IPS-18c (cell line): ENCODE data around the gene RUNDC3A.

Experiments used
- H3K4me3 ChIP-seq: 2 replicates; pipeline ENCODE4 v1.7.0; 2013; ENCODE audit warnings: low read depth, mild to moderate bottlenecking, low read length, moderate library complexity; ENCODE audit not compliant: insufficient read depth
- H3K9me3 ChIP-seq: one replicate; pipeline ENCODE4 v1.6.1; 2013; ENCODE audit warnings: mild to moderate bottlenecking, low read length, moderate library complexity; ENCODE audit not compliant: control insufficient read depth, insufficient read depth

Gene RUNDC3A

DNA sequence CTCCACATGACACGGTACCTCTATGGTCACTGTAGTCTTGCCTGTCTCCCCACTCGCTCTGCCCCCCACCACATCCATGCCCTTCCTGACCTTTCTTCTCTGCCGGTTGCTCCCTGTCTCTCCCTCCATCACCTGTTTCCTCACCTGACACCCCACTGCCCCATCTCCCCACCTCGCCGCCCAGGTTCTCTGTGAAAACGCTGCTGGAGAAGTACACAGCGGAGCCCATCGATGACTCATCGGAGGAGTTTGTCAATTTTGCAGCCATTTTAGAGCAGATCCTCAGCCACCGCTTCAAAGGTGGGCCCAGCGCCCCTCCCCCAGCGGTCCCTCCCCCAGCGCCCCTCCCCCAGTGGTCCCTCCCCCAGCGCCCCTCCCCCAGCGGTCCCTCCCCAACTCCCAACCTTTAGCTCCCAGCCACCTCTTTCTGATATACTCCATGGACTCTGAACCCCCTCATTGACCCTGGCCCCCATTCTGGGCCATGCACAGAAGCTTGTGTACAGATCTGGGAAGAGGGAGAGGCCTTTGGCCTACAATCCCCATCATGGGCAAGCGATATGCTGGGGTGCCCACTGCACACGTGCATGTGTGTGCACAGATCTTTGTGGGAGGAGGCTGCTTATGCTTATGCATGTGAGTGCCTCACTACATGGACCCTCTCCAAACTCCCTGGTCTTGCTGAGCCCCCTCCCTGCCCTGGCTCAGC is 4.1 kb downstream of the RUNDC3A start:
- Histone ChIP-seq H3K4me3 (no peak overlapping the region; the same call in 1 of the 2 replicates), H3K9me3 (peaks cover 2% of the 10 kb centered on the region)

DNA sequence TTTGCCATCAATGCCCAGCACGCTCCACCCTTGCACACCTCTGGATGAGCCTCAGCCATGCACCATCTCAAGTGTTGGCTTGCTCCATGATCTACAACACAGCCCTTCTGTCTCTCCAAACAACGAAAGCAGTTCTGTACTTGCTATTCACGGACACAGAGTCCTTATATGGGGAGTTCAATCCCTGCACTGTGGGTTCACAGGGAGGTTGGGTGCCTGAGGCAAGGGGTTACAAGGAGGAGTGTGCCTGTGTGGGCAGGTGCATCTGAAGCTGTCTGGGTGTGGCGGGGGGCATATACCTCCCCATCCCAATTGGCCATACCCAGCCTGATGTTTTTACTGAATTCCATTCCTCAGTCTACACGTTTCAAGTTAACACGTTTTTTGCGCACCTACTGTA is 5.6 kb downstream of the RUNDC3A start:
- Histone ChIP-seq H3K4me3 (no peak overlapping the region), H3K9me3 (peaks cover 2% of the 10 kb centered on the region)

DNA sequence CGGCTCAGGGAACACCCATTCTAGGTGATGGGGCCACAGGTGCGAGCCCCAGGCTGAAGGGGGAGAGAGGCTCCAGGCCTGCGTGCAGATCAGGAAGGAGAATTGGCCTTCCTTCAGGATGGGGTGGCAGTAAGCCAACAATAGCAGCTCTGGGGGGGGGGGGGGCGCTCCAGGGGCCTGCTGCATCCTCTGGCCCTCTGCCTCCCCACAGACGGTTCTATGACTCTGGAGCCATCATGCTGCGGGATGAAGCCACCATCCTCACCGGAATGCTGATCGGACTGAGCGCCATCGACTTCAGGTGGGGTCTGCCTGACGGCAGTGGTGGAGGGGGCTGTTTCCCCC is 6.1 kb downstream of the RUNDC3A start:
- Histone ChIP-seq H3K4me3 (peak overlapping the region; percentile 56), H3K9me3 (peaks cover 2% of the 10 kb centered on the region)

DNA sequence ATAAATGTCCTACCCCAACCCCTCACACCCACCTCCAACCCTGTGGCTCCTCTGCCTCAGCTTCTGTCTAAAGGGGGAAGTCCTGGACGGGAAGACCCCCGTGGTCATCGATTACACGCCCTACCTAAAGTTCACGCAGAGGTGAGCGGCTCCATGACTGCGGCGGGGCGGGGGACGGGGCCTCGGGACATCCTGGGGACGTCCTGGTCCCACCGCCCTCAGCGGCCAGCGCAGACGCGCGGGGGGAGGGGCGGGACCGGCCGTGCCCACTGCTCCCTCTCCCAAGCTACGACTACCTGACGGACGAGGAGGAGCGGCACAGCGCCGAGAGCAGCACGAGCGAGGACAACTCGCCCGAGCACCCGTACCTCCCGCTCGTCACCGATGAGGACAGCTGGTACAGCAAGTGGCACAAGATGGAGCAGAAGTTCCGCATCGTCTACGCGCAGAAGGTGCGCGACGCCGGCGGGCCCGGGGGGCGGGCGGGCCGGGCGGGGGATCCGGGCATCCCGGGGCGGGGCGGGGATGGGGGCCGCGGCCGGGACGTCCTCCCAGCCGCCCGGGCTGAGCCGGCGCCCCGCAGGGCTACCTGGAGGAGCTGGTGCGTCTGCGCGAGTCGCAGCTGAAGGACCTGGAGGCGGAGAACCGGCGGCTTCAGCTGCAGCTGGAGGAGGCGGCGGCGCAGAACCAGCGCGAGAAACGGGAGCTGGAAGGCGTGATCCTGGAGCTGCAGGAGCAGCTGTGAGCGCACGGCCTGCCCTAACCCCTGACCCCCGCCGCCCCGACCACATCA is 6.7 kb downstream of the RUNDC3A start:
- Histone ChIP-seq H3K9me3 (peaks cover 2% of the 10 kb centered on the region), H3K4me3 (peak overlapping the region; percentile 56)

DNA sequence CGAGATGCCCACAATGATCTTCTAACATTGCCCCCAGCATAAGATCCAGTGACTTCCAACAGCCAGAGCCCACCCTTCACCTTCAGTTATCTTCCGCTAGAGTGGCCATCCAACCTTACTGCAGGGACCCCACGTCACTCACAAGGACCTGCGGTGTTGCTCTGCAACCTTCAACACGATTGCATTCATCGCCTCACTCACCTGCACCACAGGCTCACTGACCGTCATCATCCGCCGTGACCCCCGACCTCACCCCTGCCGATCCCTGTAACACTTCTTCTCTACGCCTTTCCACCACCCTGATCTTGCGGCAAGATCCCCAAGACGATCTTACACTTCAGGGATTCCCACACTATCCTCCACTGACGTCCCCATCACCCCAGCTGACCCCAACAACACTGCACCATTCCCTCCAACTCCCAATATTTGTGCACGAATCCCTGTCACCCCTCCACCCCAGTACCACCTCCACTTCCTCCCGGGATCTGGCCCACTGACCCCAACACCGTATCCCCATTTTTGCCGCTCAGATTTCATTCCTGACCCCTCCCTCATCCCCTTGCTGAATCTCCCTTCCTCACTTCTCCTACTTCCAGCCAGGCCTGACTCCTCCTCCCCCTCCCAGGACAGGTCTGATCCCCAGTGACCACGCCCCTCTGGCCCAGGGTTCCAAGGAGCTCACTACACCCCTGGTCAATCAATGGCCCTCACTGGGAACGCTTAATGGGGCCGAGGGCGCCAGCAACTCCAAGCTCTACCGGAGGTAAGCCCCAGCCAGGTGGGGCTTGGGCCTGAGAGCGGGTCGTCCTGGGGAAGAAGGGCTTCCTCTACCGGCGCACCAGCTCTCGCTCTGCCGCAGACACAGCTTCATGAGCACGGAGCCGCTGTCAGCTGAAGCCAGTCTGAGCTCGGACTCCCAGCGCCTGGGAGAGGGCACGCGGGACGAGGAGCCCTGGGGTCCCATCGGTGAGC is 7.6 kb downstream of the RUNDC3A start:
- Histone ChIP-seq H3K4me3 (peak overlapping the region; percentile 56), H3K9me3 (peaks cover 2% of the 10 kb centered on the region)

DNA sequence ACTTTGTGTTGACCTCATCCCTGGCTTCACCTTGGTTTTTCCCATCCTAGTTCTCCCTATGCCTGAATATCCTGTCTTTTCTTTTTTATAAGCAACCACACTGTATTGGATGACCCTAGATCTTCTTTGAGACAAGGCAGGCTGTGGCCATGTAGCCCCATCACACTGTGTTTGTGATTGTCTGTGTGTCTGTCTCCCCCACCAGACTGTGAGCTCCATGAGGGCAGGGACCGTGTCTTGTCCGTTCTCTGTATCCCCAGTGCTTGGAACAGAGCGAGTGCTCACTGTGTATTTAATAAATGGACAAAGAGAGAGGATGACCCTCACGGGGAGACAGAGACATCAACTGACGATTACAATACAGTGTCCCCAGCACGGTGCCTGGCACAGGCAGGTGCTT is 9.1 kb downstream of the RUNDC3A start:
- no peak overlapping the region for H3K4me3 ChIP-seq
- H3K9me3 ChIP-seq: peaks cover 2% of the 10 kb centered on the region

DNA sequence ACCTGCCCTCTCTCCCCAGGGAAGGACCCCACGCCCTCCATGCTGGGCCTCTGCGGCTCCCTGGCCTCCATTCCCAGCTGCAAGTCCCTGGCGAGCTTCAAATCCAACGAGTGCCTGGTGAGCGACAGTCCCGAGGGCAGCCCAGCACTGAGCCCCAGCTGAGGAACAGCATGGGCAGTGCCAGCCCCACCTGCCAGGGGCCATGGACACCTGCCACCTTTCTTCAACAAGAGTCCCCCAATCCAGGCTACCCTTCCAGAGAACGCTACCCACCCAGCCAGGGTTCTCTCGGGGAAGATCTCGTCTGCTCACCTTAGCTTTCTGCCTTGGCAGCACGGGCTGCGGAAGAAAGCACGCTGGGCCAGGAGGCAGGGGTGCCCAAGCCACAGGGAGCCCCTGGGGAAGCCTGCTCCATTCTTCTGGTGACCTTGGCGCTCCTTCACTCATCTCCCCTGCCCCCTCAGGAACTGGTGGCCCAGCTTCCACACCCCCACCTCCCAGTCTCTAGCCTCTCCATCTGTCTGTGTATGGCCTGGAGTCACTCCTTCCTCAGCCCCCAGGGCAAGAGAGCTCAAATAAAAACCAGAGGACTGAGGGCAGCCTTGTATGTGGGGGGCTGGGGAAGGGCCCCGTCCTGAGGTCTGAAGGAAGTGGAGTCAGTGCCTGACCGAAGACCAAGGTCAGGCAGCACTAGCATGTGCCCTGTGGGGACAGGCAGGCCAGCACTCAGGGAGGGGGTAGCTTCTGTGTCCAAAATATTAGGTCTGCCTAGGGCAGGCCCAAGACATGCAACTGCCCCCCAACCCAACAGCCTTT is 9.9 kb downstream of the RUNDC3A start:
- Histone ChIP-seq H3K4me3 (no peak overlapping the region), H3K9me3 (peaks cover 2% of the 10 kb centered on the region)

DNA sequence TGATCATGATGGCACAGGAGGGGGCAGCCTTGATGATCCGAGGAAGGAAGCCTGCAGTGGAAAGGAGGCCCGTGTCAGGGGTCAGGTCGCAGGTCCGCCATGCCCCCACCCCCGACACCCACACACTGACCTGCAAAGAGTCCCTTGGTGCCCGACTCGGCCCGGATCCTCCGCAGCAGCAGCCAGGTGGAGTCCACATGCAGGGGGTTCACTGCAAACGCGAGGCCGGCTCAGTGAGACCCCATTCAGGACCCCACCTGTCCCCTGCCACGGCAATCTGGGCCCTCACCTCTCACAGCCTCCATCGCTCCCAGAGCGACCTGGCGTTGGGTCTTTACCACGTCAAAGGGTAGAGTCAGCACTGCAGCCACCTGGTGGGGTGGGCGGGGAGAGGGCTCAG is 11.7 kb downstream of the RUNDC3A start:
- Histone ChIP-seq H3K9me3 (peaks cover 2% of the 10 kb centered on the region), H3K4me3 (no peak overlapping the region)

DNA sequence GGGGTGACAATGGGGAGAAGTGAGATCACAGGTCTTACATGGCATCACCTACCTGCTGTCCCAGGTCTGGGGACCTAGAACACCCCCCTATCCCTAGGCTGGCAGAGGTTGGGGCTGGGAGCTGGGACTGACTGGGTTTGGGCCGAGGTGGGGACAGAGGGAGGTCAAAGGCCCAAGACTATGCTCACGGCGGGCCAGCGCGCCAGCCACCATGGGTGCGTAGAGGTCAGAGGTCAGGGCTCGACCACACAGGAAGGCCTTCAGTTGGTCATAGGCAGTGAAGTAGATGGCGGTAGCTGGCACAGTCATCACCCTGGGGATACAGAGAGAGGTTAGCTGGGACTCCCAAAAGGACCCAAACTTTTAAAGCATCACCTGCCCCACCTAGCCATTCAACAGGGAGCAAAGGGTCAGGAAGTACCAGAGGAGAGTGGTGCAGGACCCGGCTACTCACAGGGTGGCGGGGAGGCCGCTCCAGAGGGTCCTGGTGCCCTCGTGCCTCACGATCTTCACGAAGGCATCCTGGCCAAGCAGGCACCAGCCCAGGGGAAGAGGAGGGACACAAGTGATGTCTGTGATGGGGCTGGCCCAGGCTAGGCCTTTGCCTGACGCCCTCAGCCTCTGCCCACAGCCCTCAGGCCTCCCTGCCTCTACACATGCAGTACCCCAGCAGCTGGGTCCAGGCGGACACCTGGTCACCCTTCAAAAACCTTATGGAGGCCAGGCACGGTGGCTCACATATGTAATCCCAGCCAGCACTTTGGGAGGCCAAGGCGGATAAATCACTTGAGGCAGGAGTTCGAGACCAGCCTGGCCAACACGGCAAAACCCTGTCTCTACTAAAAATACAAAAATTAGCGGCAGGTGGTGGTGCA is 13.1 kb downstream of the RUNDC3A start:
- Histone ChIP-seq H3K4me3 (no peak overlapping the region), H3K9me3 (peaks cover 2% of the 10 kb centered on the region)

DNA sequence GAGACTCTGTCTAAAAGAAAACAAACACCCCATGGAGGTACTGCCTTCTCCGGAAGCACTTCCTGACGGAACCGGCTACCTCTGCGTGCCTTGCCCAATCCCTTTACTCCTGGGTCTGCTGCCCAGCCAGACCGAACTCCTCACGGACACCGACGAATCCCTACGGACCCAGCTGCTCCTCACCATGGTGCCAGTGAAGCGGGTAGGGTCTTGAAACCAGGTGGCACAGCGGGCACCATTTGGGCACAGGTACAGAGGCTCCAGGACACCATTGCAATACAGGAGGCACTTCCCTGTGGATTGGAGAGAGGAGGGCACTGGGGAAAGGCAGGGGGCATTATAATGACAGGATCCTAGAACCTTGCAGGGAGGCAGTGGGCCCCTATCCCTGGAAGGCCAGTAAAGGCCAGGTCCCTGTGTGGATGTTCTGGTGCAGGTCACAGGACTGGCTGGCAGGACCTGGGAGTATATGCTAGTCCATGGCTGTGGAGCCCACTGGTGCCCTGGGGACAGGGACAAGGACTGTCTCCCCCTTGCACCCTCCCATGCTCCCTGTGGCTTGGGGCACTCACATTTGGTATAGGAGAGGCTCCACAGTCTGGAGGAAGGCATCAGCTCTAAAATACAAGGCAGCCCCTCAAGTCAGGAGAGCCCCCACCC is 14.0 kb downstream of the RUNDC3A start:
- Histone ChIP-seq H3K9me3 (peaks cover under 1% of the 10 kb centered on the region), H3K4me3 (no peak overlapping the region)

DNA sequence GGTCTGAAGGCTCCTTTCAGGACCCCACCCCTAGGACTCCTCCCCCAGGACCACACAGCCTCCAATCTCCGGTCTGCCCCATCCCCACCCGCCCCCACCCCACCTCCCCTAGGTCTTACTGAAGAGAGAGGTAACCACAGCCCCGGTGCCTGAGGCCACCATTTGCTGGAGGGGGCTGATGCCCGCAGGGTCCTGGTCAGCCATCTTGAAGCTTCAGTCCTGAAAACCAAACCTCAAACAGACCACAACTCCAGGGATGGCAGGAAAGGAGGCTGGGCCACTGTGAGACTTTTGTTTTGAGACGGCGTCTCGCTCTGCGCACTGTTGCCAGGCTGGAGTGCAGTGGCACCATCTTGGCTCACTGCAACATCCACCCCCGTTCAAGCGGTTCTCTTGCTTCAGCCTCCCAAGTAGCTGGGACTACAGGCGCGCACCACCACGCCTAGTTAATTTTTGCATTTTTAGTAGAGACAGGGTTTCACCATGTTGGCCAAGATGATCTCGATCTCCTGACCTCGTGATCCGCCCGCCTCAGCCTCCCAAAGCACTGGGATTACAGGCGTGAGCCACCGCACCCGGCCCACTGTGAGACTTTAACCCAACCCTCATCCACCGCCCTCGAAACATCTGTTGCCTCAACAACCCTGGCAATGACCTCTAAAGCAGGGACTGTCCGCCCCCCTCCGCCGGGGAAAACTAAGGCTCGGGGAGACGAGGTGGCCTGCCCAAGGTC is 15.1 kb downstream of the RUNDC3A start:
- Histone ChIP-seq H3K4me3 (peak overlapping the region; percentile 94), H3K9me3 (no peaks in the 10 kb centered on the region)

DNA sequence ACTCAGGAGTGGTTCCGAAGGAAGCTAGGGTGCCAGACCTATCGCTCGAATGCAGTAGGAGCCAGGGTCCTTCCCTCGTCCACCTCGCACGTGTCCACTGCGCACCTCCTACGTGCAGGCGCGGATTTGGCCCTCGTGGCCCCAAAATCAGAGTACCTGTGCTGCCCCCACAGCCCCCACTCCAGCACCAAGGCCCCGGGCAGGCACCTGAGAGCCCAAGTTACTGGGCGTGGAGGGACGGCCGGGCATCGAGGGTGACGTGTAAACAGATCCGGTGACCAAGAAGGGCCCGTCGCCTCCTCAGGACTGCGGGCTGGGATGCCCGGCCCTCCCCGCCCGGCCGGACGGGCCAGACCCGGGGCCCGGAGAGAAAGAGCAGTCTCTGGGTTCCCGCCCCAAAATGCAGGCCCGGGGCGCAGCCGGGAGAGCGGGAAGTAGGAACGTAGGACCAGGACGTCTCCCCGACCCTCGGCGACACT is 15.7 kb downstream of the RUNDC3A start:
- peak overlapping the region; percentile 94 for H3K4me3 ChIP-seq
- H3K9me3 ChIP-seq: no peaks in the 10 kb centered on the region

DNA sequence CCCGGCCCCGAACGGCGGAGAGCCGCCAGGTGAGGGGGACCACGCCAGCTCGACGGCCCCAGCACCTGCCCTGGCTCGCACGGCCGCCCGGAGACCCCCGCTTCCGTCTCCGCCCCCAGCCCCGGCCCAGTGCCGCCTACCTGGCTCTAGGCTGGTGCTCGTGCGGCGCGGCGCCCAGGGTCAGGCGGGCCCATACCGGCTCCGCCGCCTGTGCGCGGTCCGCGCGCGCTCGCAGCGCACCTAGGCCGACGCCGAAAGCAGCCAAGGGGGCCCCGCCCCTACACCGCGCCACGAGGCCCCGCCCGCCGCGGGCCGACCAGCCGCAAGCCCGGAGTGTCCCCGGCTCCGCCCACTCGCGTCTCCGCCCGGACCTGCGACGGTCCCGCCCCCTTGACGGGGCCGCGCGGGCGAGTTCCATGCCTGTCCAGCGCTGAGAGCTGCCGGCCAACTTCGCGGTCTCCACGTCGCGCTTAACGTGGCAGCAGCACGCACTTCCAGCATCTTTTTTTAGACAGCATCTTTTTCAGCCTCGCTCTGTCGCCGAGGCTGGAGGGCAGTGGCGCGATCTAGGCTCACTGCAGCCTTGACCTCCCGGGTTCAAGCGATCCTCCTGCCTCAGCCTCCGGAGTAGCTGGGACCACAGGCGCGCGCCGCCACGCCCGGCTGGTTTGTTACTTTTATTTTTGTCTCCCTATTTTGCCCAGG is 16.3 kb downstream of the RUNDC3A start, which contains the start of gene SLC25A39:
SLC25A39 (minus strand) TSS at position 253 of the 705 bp plus-strand sequence. CDS start 1,261 bp downstream, outside the sequence.
- Histone ChIP-seq H3K4me3 (peak within 1 kb of the TSS; percentile 94), H3K9me3 (no peaks in the 10 kb centered on the region)

DNA sequence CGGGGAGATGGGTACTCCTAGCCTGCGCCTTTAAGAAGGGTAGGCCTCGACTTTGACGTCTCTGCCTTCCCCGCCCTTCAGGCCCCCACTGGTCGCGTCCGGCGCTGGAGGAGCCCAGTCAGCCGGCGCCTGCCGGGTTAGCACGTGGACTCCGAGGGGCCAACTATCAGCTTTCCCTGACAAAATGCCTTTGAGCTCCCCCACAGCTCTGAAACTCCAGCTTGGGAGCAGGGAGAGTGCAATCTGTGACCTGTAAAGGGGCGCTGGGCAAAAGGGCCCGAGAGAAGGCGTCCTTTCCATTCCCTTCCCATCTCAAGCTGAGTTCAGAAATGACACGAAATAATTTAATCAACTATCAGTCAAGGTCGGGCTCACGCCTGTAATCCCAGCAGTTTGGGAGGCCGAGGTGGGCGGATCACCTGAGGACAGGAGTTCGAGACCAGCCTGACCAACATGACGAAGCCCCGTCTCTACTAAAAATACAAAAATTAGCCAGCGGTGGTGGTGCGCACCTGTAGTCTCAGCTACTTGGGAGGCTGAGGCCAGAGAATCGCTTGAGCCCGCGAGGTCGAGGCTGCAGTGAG is 18.6 kb downstream of the RUNDC3A start:
- Histone ChIP-seq H3K9me3 (no peaks in the 10 kb centered on the region), H3K4me3 (no peak overlapping the region)
